GM23248 (cell line): Measurements from ENCODE around the gene SPATS2L. TPM values are rescaled to one million over a fixed set of nuclear protein-coding genes. Genes with fewer than 3 reads are reported as not detected.
A peak's percentile ranks its signal among the peaks of the same experiment; 100 is the strongest.

Source experiments
- DNase-seq: peaks from one replicate; pipeline ENCODE4 v3.0.0-alpha.2; 2015
- H2AFZ ChIP-seq: fragments of 200-600 bp; sonication (generic); 2 replicates; pipeline ENCODE4 v1.6.1; 2016; ENCODE audit warnings: antibody characterized with exemption
- H3F3A ChIP-seq: fragments of 200-600 bp; sonication (generic); 2 replicates; pipeline ENCODE4 v1.6.1; 2016; ENCODE audit warnings: mild to moderate bottlenecking, antibody characterized with exemption, mixed run types; ENCODE audit not compliant: insufficient read depth
- H3K27ac ChIP-seq: fragments of 200-600 bp; sonication (generic); 2 replicates; pipeline ENCODE4 v1.5.1; 2016; ENCODE audit warnings: mild to moderate bottlenecking
- H3K27me3 ChIP-seq: fragments of 200-600 bp; sonication (generic); replicated peaks from 2 replicates; pipeline ENCODE4 v1.6.1; 2016; ENCODE audit warnings: mild to moderate bottlenecking; ENCODE audit not compliant: insufficient read depth
- H3K36me3 ChIP-seq: fragments of 200-600 bp; sonication (generic); 2 replicates; pipeline ENCODE4 v1.6.1; 2016; ENCODE audit warnings: low read depth, mild to moderate bottlenecking
- H3K4me1 ChIP-seq: fragments of 200-600 bp; sonication (generic); 2 replicates; pipeline ENCODE4 v1.6.1; 2016; ENCODE audit warnings: mild to moderate bottlenecking; ENCODE audit not compliant: insufficient read depth
- H3K4me2 ChIP-seq: fragments of 200-600 bp; sonication (generic); one replicate; pipeline ENCODE4 v1.6.1; 2016; ENCODE audit warnings: mild to moderate bottlenecking; ENCODE audit not compliant: unreplicated experiment
- H3K4me3 ChIP-seq: fragments of 200-600 bp; sonication (generic); 2 replicates; pipeline ENCODE4 v1.5.1; 2016; ENCODE audit warnings: mild to moderate bottlenecking
- H3K79me2 ChIP-seq: fragments of 200-600 bp; sonication (generic); 2 replicates; pipeline ENCODE4 v1.6.1; 2016; ENCODE audit warnings: mild to moderate bottlenecking; ENCODE audit not compliant: insufficient read depth
- H3K9ac ChIP-seq: fragments of 200-600 bp; sonication (generic); 2 replicates; pipeline ENCODE4 v1.6.1; 2016; ENCODE audit warnings: mild to moderate bottlenecking
- H3K9me2 ChIP-seq: fragments of 200-600 bp; sonication (generic); 2 replicates; pipeline ENCODE4 v1.6.1; 2016; ENCODE audit warnings: mixed run types, mild to moderate bottlenecking, moderate library complexity; ENCODE audit not compliant: insufficient read depth
- H3K9me3 ChIP-seq: fragments of 200-600 bp; sonication (generic); one replicate; pipeline ENCODE4 v1.6.1; 2017; ENCODE audit warnings: low read depth
- H4K20me1 ChIP-seq: fragments of 200-600 bp; sonication (generic); 2 replicates; pipeline ENCODE4 v1.6.0; 2016; ENCODE audit not compliant: insufficient read depth
- EZH2 ChIP-seq: fragments of 200-600 bp; sonication (generic); IDR thresholded peaks from 2 replicates; pipeline ENCODE4 v1.6.1; 2018; ENCODE audit warnings: antibody characterized with exemption, mild to moderate bottlenecking; ENCODE audit not compliant: insufficient read depth, poor library complexity, severe bottlenecking
- EZH2phosphoT487 ChIP-seq: fragments of 200-600 bp; sonication (generic); IDR thresholded peaks from 2 replicates; pipeline ENCODE4 v1.6.1; 2018; ENCODE audit warnings: antibody characterized with exemption, moderate library complexity, mild to moderate bottlenecking, low read depth; ENCODE audit not compliant: insufficient read depth
- WGBS, 2 experiments: methylation state at CpG; one replicate each; pipeline ENCODE4 v1.1.6; 2015 to 2017; ENCODE audit warnings: low lambda C conversion rate in 2 of 2, low coverage in 1 of 2; ENCODE audit errors: missing lambda C conversion rate in 2 of 2; 5-methylcytosine and 5-hydroxymethylcytosine counted together
- in situ Hi-C: fragments of 300-500 bp; cut with MboI; formaldehyde crosslinking; loops from 2 replicates; pipeline ENCODE4 v1.15.0; 2020
- polyA plus RNA-seq: library from polyadenylated mRNA; unstranded; fragments of >200 nt; fragmentation: Nextera tagmentation; extraction: Ambion mirVana; gene quantifications from 2 replicates; pipeline ENCODE4 v1.2.1, GENCODE V29; 2016
- total RNA-seq: library from RNA; depleted of rRNA; stranded (reverse); fragments of >200 nt; shearing (Covaris generic); gene quantifications from 2 replicates; pipeline ENCODE4 v1.2.3, GENCODE V29; 2014

SPATS2L gene
- total and polyA plus RNA-seq, 2 experiments from 2014 or later: 78.3 to 128 TPM

- H3K4me2 ChIP-seq: no peak overlapping the region
- no peak overlapping the region for H3K4me3 ChIP-seq
- 84 to 85% methylated on average over 3 of the region's 3 CpGs for WGBS, 2 experiments
- no peak for DNase-seq
- peaks cover 46% of the 10 kb centered on the region for H3K36me3 ChIP-seq
- no peaks in the 10 kb centered on the region for H3K79me2 ChIP-seq
- H3F3A ChIP-seq: peaks cover 30% of the 10 kb centered on the region
- H3K9me3 ChIP-seq: no peaks in the 10 kb centered on the region
- in situ Hi-C loops: no loop called here
- no peak overlapping the region for H3K9ac ChIP-seq
- H3K27me3 ChIP-seq: no peaks in the 10 kb centered on the region
- H4K20me1 ChIP-seq: no peaks in the 10 kb centered on the region
- H2AFZ ChIP-seq: no peak overlapping the region
- peaks cover 16% of the 10 kb centered on the region for H3K4me1 ChIP-seq
- no peak for TF ChIP-seq EZH2
- TF ChIP-seq EZH2phosphoT487: no peak
- no peaks in the 10 kb centered on the region for H3K9me2 ChIP-seq
- no peak overlapping the region for H3K27ac ChIP-seq
Measured at GRCh38 chr2:200470230-200470629, 163.7 kb downstream of the SPATS2L start.

GRCh38 chr2:200471324-200471848 lies 164.9 kb downstream of the SPATS2L start:
- WGBS, 2 experiments: 92 to 95% methylated on average over 8 of the region's 8 CpGs
- Histone ChIP-seq H3K4me2 (no peak overlapping the region), H3K9ac (no peak overlapping the region), H3K27ac (no peak overlapping the region), H2AFZ (no peak overlapping the region), H3K27me3 (no peaks in the 10 kb centered on the region), H4K20me1 (no peaks in the 10 kb centered on the region), H3K4me3 (no peak overlapping the region), H3K4me1 (peaks cover 12% of the 10 kb centered on the region), H3F3A (peaks cover 19% of the 10 kb centered on the region), H3K36me3 (peaks cover 56% of the 10 kb centered on the region), H3K9me3 (no peaks in the 10 kb centered on the region), H3K9me2 (no peaks in the 10 kb centered on the region), H3K79me2 (no peaks in the 10 kb centered on the region)
- in situ Hi-C loops: no loop called here
- DNase-seq: peak; percentile 39
- TF ChIP-seq EZH2phosphoT487 (no peak), EZH2 (no peak)

GRCh38 chr2:200471928-200472645 lies 165.6 kb downstream of the SPATS2L start:
- Histone ChIP-seq H3K4me3 (no peak overlapping the region), H4K20me1 (no peaks in the 10 kb centered on the region), H3K36me3 (peaks cover 60% of the 10 kb centered on the region), H3K79me2 (no peaks in the 10 kb centered on the region), H3K4me2 (no peak overlapping the region), H3K4me1 (peaks cover 7% of the 10 kb centered on the region), H3K9me3 (no peaks in the 10 kb centered on the region), H3K9me2 (no peaks in the 10 kb centered on the region), H3F3A (peaks cover 12% of the 10 kb centered on the region), H3K9ac (no peak overlapping the region), H2AFZ (no peak overlapping the region), H3K27ac (no peak overlapping the region), H3K27me3 (no peaks in the 10 kb centered on the region)
- 84% methylated on average over 8 of the region's 8 CpGs for WGBS, 2 experiments
- DNase-seq: no peak
- TF ChIP-seq EZH2 (no peak), EZH2phosphoT487 (no peak)
- in situ Hi-C loops: no loop called here

- H3K79me2 ChIP-seq: no peaks in the 10 kb centered on the region
- no peak overlapping the region for H3K4me3 ChIP-seq
- H3K9ac ChIP-seq: no peak overlapping the region
- in situ Hi-C loops: no loop called here
- H3K4me2 ChIP-seq: no peak overlapping the region
- H3F3A ChIP-seq: peaks cover 8% of the 10 kb centered on the region
- no peaks in the 10 kb centered on the region for H3K9me3 ChIP-seq
- 93 to 97% methylated on average over 14 of the region's 14 CpGs for WGBS, 2 experiments
- H2AFZ ChIP-seq: no peak overlapping the region
- no peaks in the 10 kb centered on the region for H3K9me2 ChIP-seq
- TF ChIP-seq EZH2phosphoT487 (no peak), EZH2 (no peak)
- no peak overlapping the region for H3K27ac ChIP-seq
- no peaks in the 10 kb centered on the region for H3K27me3 ChIP-seq
- DNase-seq: no peak
- no peaks in the 10 kb centered on the region for H3K4me1 ChIP-seq
- no peaks in the 10 kb centered on the region for H4K20me1 ChIP-seq
- peaks cover 61% of the 10 kb centered on the region for H3K36me3 ChIP-seq
Measured at GRCh38 chr2:200472853-200473464, 166.5 kb downstream of the SPATS2L start.
